Keratinocyte (primary cell): ENCODE results near the gene MMP14. TPM values are rescaled to one million over a fixed set of nuclear protein-coding genes. Genes with fewer than 3 reads are reported as not detected.
"Not testable (repeated sequence)": the region's sequence is repeated elsewhere in the genome, so short reads cannot be mapped to it uniquely, and the experiment has no call there.

Source experiments
- DNase-seq: peaks from one replicate; pipeline ENCODE4 v3.0.0-alpha.2; 2011; ENCODE audit warnings: low read depth, missing footprints, low spot score
- FAIRE-seq: peaks from 2 replicates; lab custom pipeline; 2011; peaks lifted over from hg19 to GRCh38; lab: Jason Lieb, UNC
- H2AFZ ChIP-seq: 2 replicates; pipeline ENCODE4 v1.6.0; 2012; ENCODE audit warnings: low read length, control low read depth, inconsistent platforms; ENCODE audit not compliant: control insufficient read depth
- H3K27ac ChIP-seq: 2 replicates; pipeline ENCODE4 v1.5.1; 2011; ENCODE audit warnings: low read length; ENCODE audit not compliant: control insufficient read depth, insufficient read depth
- H3K27me3 ChIP-seq: 3 replicates; pipeline ENCODE4 v1.6.0; 2011; ENCODE audit warnings: low read length; ENCODE audit not compliant: control insufficient read depth, insufficient read depth; ENCODE audit errors: extremely low read depth
- H3K36me3 ChIP-seq, 2 experiments: 2 replicates in 1 of 2; 3 replicates in 1 of 2; pipeline ENCODE4 v1.5.1; 2011; ENCODE audit warnings: low read length in 2 of 2, mild to moderate bottlenecking in 1 of 2; ENCODE audit not compliant: control insufficient read depth in 2 of 2, insufficient read depth in 2 of 2; ENCODE audit errors: extremely low read depth in 1 of 2
- H3K4me1 ChIP-seq: 3 replicates; pipeline ENCODE4 v1.5.1; 2011; ENCODE audit warnings: low read length; ENCODE audit not compliant: control insufficient read depth, insufficient read depth; ENCODE audit errors: extremely low read depth
- H3K4me2 ChIP-seq: 3 replicates; pipeline ENCODE4 v1.6.0; 2011; ENCODE audit warnings: low read depth, low read length; ENCODE audit not compliant: control insufficient read depth, insufficient read depth; ENCODE audit errors: extremely low read depth
- H3K4me3 ChIP-seq, 3 experiments: fragments of 200-600 bp in 1 of 3; sonication (generic) in 1 of 3; 2 replicates in 2 of 3; 3 replicates in 1 of 3; pipeline ENCODE4 v1.5.1; 2011 to 2016; ENCODE audit warnings: low read length in 3 of 3, mild to moderate bottlenecking in 3 of 3, control low read depth in 2 of 3, inconsistent platforms in 1 of 3, low read depth in 1 of 3, mixed read lengths in 1 of 3, mixed run types in 1 of 3, moderate library complexity in 1 of 3; ENCODE audit not compliant: control insufficient read depth in 2 of 3, insufficient read depth in 2 of 3; ENCODE audit errors: extremely low read depth in 1 of 3
- H3K79me2 ChIP-seq: 2 replicates; pipeline ENCODE4 v1.6.0; 2012; ENCODE audit warnings: low read length; ENCODE audit not compliant: control insufficient read depth, insufficient read depth
- H3K9ac ChIP-seq: 3 replicates; pipeline ENCODE4 v1.6.0; 2011; ENCODE audit warnings: low read length; ENCODE audit not compliant: control insufficient read depth, insufficient read depth; ENCODE audit errors: extremely low read depth
- H3K9me1 ChIP-seq: 3 replicates; pipeline ENCODE4 v1.6.0; 2011; ENCODE audit warnings: low read length; ENCODE audit not compliant: control insufficient read depth, insufficient read depth; ENCODE audit errors: extremely low read depth
- H3K9me3 ChIP-seq: 2 replicates; pipeline ENCODE4 v1.5.1; 2012; ENCODE audit warnings: low read depth, low read length; ENCODE audit not compliant: control insufficient read depth
- H4K20me1 ChIP-seq: 3 replicates; pipeline ENCODE4 v1.6.0; 2011; ENCODE audit warnings: low read length; ENCODE audit not compliant: control insufficient read depth, insufficient read depth; ENCODE audit errors: extremely low read depth
- EZH2 ChIP-seq: IDR thresholded peaks from one replicate; pipeline ENCODE4 v1.6.1; 2012; ENCODE audit warnings: inconsistent platforms, mild to moderate bottlenecking, low read length, moderate library complexity
- dilution Hi-C: fragments of 300-500 bp; cut with MboI; formaldehyde crosslinking; loops from one replicate; pipeline ENCODE4 v1.7.0; 2020; ENCODE audit warnings: low sequenced_read_pairs; ENCODE audit not compliant: extremely low pct_ligation_motif_present
- polyA plus RNA-seq, 5 experiments: library from polyadenylated mRNA; depleted of rRNA in 3 of 5; stranded (reverse) in 3 of 5; stranded (forward) in 1 of 5; unstranded in 1 of 5; fragments of >200 nt; gene quantifications; 1 replicate in 1 of 5; 2 replicates in 3 of 5; 3 replicates in 1 of 5; pipeline versions ENCODE4 v1.2.1 to v1.2.3, GENCODE V29; 2011 to 2012; ENCODE audit warnings: missing spikeins in 2 of 5, low read depth in 1 of 5, low replicate concordance in 1 of 5
- TF ChIP-seq, protein P1 (sequence below), 3 experiments: IDR thresholded peaks in 1 of 3; conservative IDR thresholded peaks in 1 of 3; optimal IDR thresholded peaks in 1 of 3; 2 replicates in 2 of 3; 3 replicates in 1 of 3; pipeline versions ENCODE3 to v1.5.1; 2011; ENCODE audit warnings: low read length in 3 of 3, mild to moderate bottlenecking in 3 of 3, moderate library complexity in 2 of 3, control low read depth in 1 of 3, inconsistent platforms in 1 of 3; ENCODE audit not compliant: insufficient read depth in 2 of 3; ENCODE audit errors: extremely low read depth in 1 of 3

MMP14 gene
- polyA plus RNA-seq, 1 donor (not counting 4 experiments of a cell fraction or from before 2014, with no cell fraction given): 185 TPM

DNA sequence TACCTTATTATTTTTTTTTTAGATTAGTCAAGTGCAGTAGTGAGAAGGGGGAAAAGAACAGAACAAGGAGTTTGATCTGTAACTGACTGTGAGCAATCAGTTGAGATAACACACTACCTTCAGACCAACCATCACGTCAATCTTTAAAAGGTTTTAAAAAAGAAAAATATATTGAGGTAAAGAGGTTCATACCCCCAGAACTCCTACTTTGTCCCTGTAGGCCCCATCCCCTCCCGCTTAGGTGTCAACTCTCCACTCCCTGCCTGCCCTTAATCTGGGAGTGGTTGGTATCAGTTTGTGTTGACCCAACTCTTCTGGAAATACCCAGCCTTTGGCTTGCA, 16.2 kb downstream of the MMP14 start:
- H3K79me2 ChIP-seq: no peaks in the 10 kb centered on the region
- H3K4me2 ChIP-seq: peak overlapping the region; percentile 95
- peaks cover 4 to 6% of the 10 kb centered on the region in 2 experiments for H3K36me3 ChIP-seq
- dilution Hi-C loops: no loop called here
- no peak for TF ChIP-seq EZH2
- TF ChIP-seq, protein P1, sequence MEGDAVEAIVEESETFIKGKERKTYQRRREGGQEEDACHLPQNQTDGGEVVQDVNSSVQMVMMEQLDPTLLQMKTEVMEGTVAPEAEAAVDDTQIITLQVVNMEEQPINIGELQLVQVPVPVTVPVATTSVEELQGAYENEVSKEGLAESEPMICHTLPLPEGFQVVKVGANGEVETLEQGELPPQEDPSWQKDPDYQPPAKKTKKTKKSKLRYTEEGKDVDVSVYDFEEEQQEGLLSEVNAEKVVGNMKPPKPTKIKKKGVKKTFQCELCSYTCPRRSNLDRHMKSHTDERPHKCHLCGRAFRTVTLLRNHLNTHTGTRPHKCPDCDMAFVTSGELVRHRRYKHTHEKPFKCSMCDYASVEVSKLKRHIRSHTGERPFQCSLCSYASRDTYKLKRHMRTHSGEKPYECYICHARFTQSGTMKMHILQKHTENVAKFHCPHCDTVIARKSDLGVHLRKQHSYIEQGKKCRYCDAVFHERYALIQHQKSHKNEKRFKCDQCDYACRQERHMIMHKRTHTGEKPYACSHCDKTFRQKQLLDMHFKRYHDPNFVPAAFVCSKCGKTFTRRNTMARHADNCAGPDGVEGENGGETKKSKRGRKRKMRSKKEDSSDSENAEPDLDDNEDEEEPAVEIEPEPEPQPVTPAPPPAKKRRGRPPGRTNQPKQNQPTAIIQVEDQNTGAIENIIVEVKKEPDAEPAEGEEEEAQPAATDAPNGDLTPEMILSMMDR (optimal IDR thresholded peaks at IDR 0.05 in 1 of 3, IDR thresholded peaks at IDR 0.05 in 1 of 3, conservative IDR thresholded peaks at IDR 0.05 in 1 of 3; ENCODE audit: extremely low read depth in 1 of 3, insufficient read depth in 2 of 3, low read length in 3 of 3): no peak
- DNase-seq (no peak), FAIRE-seq (peak; percentile 44)
- no peaks in the 10 kb centered on the region for H3K9me3 ChIP-seq
- no peaks in the 10 kb centered on the region for H4K20me1 ChIP-seq
- no peak overlapping the region for H3K4me3 ChIP-seq
- no peaks in the 10 kb centered on the region for H3K27me3 ChIP-seq
- H2AFZ ChIP-seq: peak overlapping the region; percentile 58
- H3K4me1 ChIP-seq: peaks cover 57% of the 10 kb centered on the region
- peak overlapping the region; percentile 63 for H3K27ac ChIP-seq
- H3K9ac ChIP-seq: peak overlapping the region; percentile 33
- H3K9me1 ChIP-seq: no peaks in the 10 kb centered on the region

DNA sequence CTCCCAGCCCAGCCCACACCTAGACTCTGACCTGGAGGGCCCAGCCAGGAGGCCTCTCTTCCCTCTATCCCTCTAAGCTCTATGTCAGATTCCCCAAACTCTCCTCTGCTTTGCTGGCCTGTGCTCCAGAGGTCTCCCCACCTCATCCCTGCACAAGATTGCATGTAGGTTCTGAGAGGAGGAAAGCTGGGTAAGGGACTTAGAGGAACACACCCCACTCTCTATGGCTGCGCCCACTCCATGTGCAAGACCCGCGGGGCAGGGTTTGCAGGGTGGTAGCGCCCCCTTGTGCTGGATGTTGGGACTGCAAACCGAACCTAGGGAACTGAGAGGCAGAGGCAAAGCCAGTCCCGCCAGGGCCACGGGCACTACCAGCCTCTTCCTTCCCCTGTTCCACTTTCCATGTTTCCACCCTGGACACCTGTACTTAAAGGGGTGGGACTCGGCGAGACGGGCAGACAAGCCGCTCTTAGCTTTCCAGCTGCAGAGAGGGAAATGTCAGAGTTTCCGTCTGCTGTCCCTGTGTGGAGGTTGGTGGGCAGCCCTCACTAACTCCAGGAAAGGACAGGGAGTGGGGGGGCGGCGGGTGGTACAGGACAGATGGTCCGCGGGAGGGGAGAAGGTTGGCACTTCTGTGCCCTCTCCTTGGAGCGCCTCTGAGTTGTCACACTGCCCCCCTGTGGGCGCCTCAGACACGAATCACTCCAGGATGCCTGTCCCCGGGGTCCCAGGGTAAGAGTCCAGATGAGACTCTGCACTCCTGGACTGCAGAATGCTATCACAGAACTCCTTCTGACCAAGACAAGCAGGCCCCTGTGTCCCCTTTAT, 16.8 kb downstream of the MMP14 start:
- peak overlapping the region; percentile 63 for H3K27ac ChIP-seq

DNA sequence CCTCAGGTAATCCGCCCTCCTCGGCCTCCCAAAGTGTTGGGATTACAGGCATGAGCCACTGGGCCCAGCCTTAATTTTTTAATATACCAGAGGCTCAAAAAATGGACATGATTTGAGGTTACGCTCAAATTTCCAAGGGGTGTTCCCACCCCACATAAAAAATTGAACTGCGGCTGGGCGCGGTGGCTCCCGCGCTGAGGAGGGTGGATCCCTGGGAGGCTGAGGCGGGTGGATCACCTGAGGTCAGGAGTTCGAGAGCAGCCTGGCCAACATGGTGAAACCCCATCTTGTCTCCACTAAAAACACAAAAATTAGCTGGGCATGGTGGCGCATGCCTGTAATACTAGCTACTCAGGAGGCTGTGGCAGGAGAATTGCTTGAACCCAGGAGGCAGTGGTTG, 17.9 kb downstream of the MMP14 start:
- H3K27ac ChIP-seq, H2AFZ ChIP-seq, H4K20me1 ChIP-seq, H3K36me3 ChIP-seq, dilution Hi-C loops, H3K79me2 ChIP-seq, H3K4me2 ChIP-seq, H3K4me3 ChIP-seq, DNase-seq, H3K9me1 ChIP-seq, FAIRE-seq, H3K27me3 ChIP-seq, H3K9ac ChIP-seq, H3K9me3 ChIP-seq: not testable (repeated sequence)
- peaks cover 40% of the 10 kb centered on the region for H3K4me1 ChIP-seq

More for the DNA sequence above, 16.8 kb downstream of the MMP14 start:
- Histone ChIP-seq H3K9me3 (no peaks in the 10 kb centered on the region), H3K27me3 (no peaks in the 10 kb centered on the region), H3K9me1 (no peaks in the 10 kb centered on the region), H3K4me2 (peak overlapping the region; percentile 95), H3K9ac (peak overlapping the region; percentile 75), H3K79me2 (no peaks in the 10 kb centered on the region), H3K4me3 (peak overlapping the region in 2 of 3 experiments; percentile 45 to 70), H3K4me1 (peaks cover 52% of the 10 kb centered on the region), H2AFZ (peak overlapping the region; percentile 91), H4K20me1 (no peaks in the 10 kb centered on the region), H3K36me3 (peaks cover under 1 to 1% of the 10 kb centered on the region in 2 experiments)
- dilution Hi-C loops: no loop called here
- DNase-seq (peak; percentile 81), FAIRE-seq (no peak)
- TF ChIP-seq EZH2: no peak
- TF ChIP-seq, protein P1 (optimal IDR thresholded peaks at IDR 0.05 in 1 of 3, IDR thresholded peaks at IDR 0.05 in 1 of 3, conservative IDR thresholded peaks at IDR 0.05 in 1 of 3; ENCODE audit: extremely low read depth in 1 of 3, insufficient read depth in 2 of 3, low read length in 3 of 3): peak in 2 of 3 experiments; percentile 91 to 93
